Upper lobe of left lung (tissue), 4 donors: ENCODE results near the gene XRCC6.
A peak's percentile ranks its signal among the peaks of the same experiment; 100 is the strongest.

ENCODE experiments used
- CTCF ChIP-seq, 6 experiments: fragments of 450-650 bp in 4 of 6; fragments of 200-600 bp in 2 of 6; sonication (generic) in 2 of 6; IDR thresholded peaks; one replicate each; pipeline ENCODE4 v1.5.1; 2016 to 2019; ENCODE audit warnings: antibody characterized with exemption in 6 of 6
- EP300 ChIP-seq, 4 donors: sonication (generic); formaldehyde crosslinking; IDR thresholded peaks; one replicate each; pipeline ENCODE4 v1.5.1; 2017; ENCODE audit warnings: antibody characterized with exemption in 4 of 4, control low read depth in 2 of 4
- POLR2A ChIP-seq, 4 donors: fragments of 450-650 bp; IDR thresholded peaks; one replicate each; pipeline ENCODE4 v1.5.1; 2016 to 2017; ENCODE audit warnings: antibody characterized with exemption in 4 of 4, mild to moderate bottlenecking in 2 of 4
- POLR2AphosphoS5 ChIP-seq, 2 donors: sonication (generic); formaldehyde crosslinking; IDR thresholded peaks; one replicate each; pipeline ENCODE4 v1.5.1; 2017; ENCODE audit warnings: antibody characterized with exemption in 2 of 2

- TF ChIP-seq CTCF (IDR thresholded peaks at IDR 0.05) (no peak), EP300 (IDR thresholded peaks at IDR 0.05) (peak in 2 of 4 donors; percentile 42 to 81), POLR2A (IDR thresholded peaks at IDR 0.05) (peak in 1 of 4 donors; percentile 44), POLR2AphosphoS5 (IDR thresholded peaks at IDR 0.05) (peak in 1 of 2 donors; percentile 9)
These were observed 17.0 kb downstream of the XRCC6 start for GRCh38 chr22:41638124-41638523.
